ENCODE data around the gene NBEAL2.

DNA sequence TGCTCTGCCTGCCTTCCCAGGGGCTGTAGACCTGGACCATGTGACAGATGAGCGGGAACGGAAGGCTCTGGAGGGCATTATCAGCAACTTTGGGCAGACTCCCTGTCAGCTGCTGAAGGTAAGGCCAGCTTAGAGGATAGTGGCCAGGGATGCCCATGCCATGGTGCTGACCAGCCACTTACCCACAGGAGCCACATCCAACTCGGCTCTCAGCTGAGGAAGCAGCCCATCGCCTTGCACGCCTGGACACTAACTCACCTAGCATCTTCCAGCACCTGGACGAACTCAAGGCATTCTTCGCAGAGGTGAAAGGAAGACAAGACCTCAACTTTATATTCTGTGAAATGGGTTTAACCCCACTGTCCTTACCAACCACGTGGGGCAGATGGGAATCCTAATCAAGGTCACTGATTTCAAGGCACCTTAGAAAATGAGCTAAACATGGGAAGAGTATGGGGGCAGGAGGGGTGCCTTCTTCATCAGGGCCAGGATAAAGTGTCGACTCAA lies 26.7 kb downstream of the NBEAL2 start:
- TF ChIP-seq, protein P1, sequence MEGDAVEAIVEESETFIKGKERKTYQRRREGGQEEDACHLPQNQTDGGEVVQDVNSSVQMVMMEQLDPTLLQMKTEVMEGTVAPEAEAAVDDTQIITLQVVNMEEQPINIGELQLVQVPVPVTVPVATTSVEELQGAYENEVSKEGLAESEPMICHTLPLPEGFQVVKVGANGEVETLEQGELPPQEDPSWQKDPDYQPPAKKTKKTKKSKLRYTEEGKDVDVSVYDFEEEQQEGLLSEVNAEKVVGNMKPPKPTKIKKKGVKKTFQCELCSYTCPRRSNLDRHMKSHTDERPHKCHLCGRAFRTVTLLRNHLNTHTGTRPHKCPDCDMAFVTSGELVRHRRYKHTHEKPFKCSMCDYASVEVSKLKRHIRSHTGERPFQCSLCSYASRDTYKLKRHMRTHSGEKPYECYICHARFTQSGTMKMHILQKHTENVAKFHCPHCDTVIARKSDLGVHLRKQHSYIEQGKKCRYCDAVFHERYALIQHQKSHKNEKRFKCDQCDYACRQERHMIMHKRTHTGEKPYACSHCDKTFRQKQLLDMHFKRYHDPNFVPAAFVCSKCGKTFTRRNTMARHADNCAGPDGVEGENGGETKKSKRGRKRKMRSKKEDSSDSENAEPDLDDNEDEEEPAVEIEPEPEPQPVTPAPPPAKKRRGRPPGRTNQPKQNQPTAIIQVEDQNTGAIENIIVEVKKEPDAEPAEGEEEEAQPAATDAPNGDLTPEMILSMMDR (IDR thresholded peaks at IDR 0.05; ENCODE audit: poor library complexity, severe bottlenecking): no peak
- TF ChIP-seq TAF1 (IDR thresholded peaks at IDR 0.05; ENCODE audit: low read depth) (no peak), POLR2AphosphoS5 (IDR thresholded peaks at IDR 0.05) (no peak)

Data from neural cell (in vitro differentiated cells).